GM10847 (cell line): ENCODE measurements around the gene ADGRD1.

Experiments used
- POLR2A ChIP-seq: IDR thresholded peaks from 2 replicates; pipeline ENCODE4 v1.6.1; 2011; ENCODE audit not compliant: insufficient read length; ENCODE audit errors: extremely low read depth

ADGRD1 gene

GRCh38 chr12:131130311-131130911 is 176.7 kb downstream of the ADGRD1 start:
- TF ChIP-seq POLR2A, result no peak

- no peak for TF ChIP-seq POLR2A
These were observed 177.5 kb downstream of the ADGRD1 start for GRCh38 chr12:131131077-131131807.

- no peak for TF ChIP-seq POLR2A
These were observed 178.1 kb downstream of the ADGRD1 start for GRCh38 chr12:131131808-131132117.

- TF ChIP-seq POLR2A, result no peak
These were observed 178.6 kb downstream of the ADGRD1 start for GRCh38 chr12:131132118-131132892.

- no peak for TF ChIP-seq POLR2A
These were observed 179.6 kb downstream of the ADGRD1 start for GRCh38 chr12:131133015-131133905.

- TF ChIP-seq POLR2A, result no peak
These were observed 180.3 kb downstream of the ADGRD1 start for GRCh38 chr12:131133994-131134393.

- TF ChIP-seq POLR2A, result no peak
These were observed 181.0 kb downstream of the ADGRD1 start for GRCh38 chr12:131134523-131135310.

- no peak for TF ChIP-seq POLR2A
These were observed 181.6 kb downstream of the ADGRD1 start for GRCh38 chr12:131135311-131135785.

GRCh38 chr12:131135786-131136538 is 182.3 kb downstream of the ADGRD1 start:
- TF ChIP-seq POLR2A, result no peak

GRCh38 chr12:131136539-131136872 is 182.8 kb downstream of the ADGRD1 start:
- no peak for TF ChIP-seq POLR2A

- TF ChIP-seq POLR2A, result no peak
These were observed 183.5 kb downstream of the ADGRD1 start for GRCh38 chr12:131137009-131137835.

- TF ChIP-seq POLR2A, result no peak
These were observed 184.3 kb downstream of the ADGRD1 start for GRCh38 chr12:131137836-131138637.
